Mesothelial cell of epicardium (in vitro differentiated cells): ENCODE measurements around the gene HDAC4. TPM values are rescaled to one million over a fixed set of nuclear protein-coding genes. Genes with fewer than 3 reads are reported as not detected.

ENCODE experiments used
- DNase-seq, 2 experiments: peaks; one replicate each; pipeline ENCODE4 v3.0.0; 2021; ENCODE audit warnings: low spot score in 2 of 2; ENCODE audit not compliant: unreplicated experiment in 2 of 2
- H3K27ac Mint-ChIP-seq: 2 replicates; pipeline ENCODE4 v1.8.0; 2021; ENCODE audit warnings: mixed read lengths
- H3K27me3 Mint-ChIP-seq: 2 replicates; pipeline ENCODE4 v1.8.0; 2021; ENCODE audit warnings: low read depth, mixed read lengths
- H3K36me3 Mint-ChIP-seq: 2 replicates; pipeline ENCODE4 v1.8.0; 2021; ENCODE audit warnings: mixed read lengths
- H3K4me1 Mint-ChIP-seq: 2 replicates; pipeline ENCODE4 v1.8.0; 2021; ENCODE audit warnings: mixed read lengths
- H3K4me3 Mint-ChIP-seq: 2 replicates; pipeline ENCODE4 v1.8.0; 2021; ENCODE audit warnings: mild to moderate bottlenecking, moderate library complexity, mixed read lengths
- H3K9me3 Mint-ChIP-seq: 2 replicates; pipeline ENCODE4 v1.8.0; 2021; ENCODE audit warnings: mixed read lengths
- total RNA-seq: library from RNA; stranded (reverse); gene quantifications from 3 replicates; pipeline ENCODE4 v1.2.1, GENCODE V29; 2021
- TF ChIP-seq, protein P1 (sequence below): fragments of 200-600 bp; sonication (generic); IDR thresholded peaks from one replicate; pipeline ENCODE4 v1.5.0; 2021; ENCODE audit warnings: antibody characterized with exemption; ENCODE audit not compliant: unreplicated experiment

The HDAC4 gene
- total RNA-seq, 1 donor from 2014 or later: 59.2 TPM

DNA sequence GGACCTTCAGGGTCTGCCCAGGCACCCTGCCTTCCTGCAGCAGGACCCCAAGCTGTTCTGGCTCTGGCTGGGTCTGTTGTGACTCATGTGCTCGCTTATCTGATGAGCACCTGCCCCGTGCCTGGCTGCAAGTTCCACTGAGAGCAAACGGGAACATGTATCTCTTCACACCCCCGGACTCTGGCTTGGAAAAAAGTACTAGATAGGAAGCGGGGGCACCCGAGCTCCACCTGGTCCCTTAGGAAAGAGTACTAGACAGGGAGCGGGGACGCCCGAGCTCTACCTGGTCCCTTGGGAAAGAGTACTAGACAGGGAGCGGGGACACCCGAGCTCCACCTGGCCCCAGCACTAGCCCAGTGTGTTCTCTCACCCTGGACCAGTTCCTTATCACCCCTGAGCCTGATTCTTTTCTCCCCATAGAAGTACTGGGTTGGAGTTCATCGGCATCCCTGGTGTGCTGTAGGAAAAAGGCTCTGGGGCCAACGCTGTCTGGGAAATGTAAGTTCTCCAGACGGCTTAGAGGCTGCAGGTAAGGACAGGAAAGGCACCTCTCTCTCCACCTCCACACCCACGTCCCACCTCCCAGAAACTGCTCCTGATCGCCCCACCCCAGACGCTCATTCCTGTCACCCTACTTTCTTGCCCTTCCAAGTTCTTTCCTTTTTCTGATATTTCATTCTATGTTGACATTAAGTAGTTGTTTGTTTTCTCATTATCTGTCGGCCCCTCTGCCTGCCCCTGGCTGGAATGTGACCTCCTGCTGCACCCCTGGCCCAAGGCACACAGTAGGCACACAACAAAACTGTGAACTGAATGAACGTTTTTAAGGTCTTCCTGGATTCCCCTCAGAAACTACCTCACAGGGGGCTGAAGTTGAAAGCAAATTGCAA lies 40.2 kb downstream of the HDAC4 start:
- DNase-seq: no peak
- no peak overlapping the region for H3K4me3 Mint-ChIP-seq
- peaks cover 22% of the 10 kb centered on the region for H3K4me1 Mint-ChIP-seq
- peaks cover 12% of the 10 kb centered on the region for H3K9me3 Mint-ChIP-seq
- H3K36me3 Mint-ChIP-seq: peaks cover 8% of the 10 kb centered on the region
- H3K27ac Mint-ChIP-seq: peak overlapping the region; percentile 62
- TF ChIP-seq, protein P1, sequence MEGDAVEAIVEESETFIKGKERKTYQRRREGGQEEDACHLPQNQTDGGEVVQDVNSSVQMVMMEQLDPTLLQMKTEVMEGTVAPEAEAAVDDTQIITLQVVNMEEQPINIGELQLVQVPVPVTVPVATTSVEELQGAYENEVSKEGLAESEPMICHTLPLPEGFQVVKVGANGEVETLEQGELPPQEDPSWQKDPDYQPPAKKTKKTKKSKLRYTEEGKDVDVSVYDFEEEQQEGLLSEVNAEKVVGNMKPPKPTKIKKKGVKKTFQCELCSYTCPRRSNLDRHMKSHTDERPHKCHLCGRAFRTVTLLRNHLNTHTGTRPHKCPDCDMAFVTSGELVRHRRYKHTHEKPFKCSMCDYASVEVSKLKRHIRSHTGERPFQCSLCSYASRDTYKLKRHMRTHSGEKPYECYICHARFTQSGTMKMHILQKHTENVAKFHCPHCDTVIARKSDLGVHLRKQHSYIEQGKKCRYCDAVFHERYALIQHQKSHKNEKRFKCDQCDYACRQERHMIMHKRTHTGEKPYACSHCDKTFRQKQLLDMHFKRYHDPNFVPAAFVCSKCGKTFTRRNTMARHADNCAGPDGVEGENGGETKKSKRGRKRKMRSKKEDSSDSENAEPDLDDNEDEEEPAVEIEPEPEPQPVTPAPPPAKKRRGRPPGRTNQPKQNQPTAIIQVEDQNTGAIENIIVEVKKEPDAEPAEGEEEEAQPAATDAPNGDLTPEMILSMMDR: no peak
- no peaks in the 10 kb centered on the region for H3K27me3 Mint-ChIP-seq

GRCh38 chr2:239360008-239360407 lies 40.8 kb downstream of the HDAC4 start:
- peaks cover 14% of the 10 kb centered on the region for H3K36me3 Mint-ChIP-seq
- H3K9me3 Mint-ChIP-seq: peaks cover 18% of the 10 kb centered on the region

GRCh38 chr2:239359196-239359912 lies 41.5 kb downstream of the HDAC4 start:
- H3K4me3 Mint-ChIP-seq: no peak overlapping the region
- no peak for DNase-seq
- no peaks in the 10 kb centered on the region for H3K27me3 Mint-ChIP-seq
- H3K9me3 Mint-ChIP-seq: peaks cover 25% of the 10 kb centered on the region
- no peak overlapping the region for H3K27ac Mint-ChIP-seq
- peaks cover 20% of the 10 kb centered on the region for H3K36me3 Mint-ChIP-seq
- TF ChIP-seq, protein P1: no peak
- peaks cover 17% of the 10 kb centered on the region for H3K4me1 Mint-ChIP-seq

More at GRCh38 chr2:239360008-239360407, 40.8 kb downstream of the HDAC4 start:
- Mint-ChIP-seq H3K27me3 (no peaks in the 10 kb centered on the region), H3K27ac (no peak overlapping the region), H3K4me3 (no peak overlapping the region), H3K4me1 (peaks cover 21% of the 10 kb centered on the region)
- no peak for DNase-seq
- TF ChIP-seq, protein P1: no peak

- TF ChIP-seq, protein P1: no peak
- DNase-seq: no peak
- no peaks in the 10 kb centered on the region for H3K27me3 Mint-ChIP-seq
- H3K4me1 Mint-ChIP-seq: peaks cover 13% of the 10 kb centered on the region
- H3K27ac Mint-ChIP-seq: no peak overlapping the region
- H3K9me3 Mint-ChIP-seq: peaks cover 28% of the 10 kb centered on the region
- no peak overlapping the region for H3K4me3 Mint-ChIP-seq
- peaks cover 20% of the 10 kb centered on the region for H3K36me3 Mint-ChIP-seq
Measured at GRCh38 chr2:239358062-239358754, 42.6 kb downstream of the HDAC4 start.

DNA sequence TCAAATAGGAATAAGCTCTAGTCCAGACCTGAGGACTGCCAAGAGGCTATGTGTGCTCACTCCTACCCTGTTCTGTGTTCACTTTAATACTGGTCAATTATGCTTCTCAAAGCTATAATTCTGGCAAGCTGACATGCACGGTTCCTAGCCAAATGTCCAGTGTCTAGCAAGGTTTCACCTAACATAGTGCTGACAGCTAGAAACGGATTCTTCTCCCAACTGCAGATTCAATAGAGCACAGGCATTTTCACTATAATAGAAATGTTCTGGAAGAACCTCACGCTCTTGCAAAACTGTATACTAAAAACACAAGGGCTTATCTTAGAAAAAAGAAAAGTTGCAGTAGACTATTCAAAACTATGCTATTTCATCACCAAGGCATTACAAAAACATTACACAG lies 45.1 kb downstream of the HDAC4 start:
- no peak for DNase-seq
- Mint-ChIP-seq H3K27ac (no peak overlapping the region), H3K9me3 (peaks cover 28% of the 10 kb centered on the region), H3K4me1 (peaks cover 4% of the 10 kb centered on the region), H3K27me3 (no peaks in the 10 kb centered on the region), H3K4me3 (no peak overlapping the region), H3K36me3 (peaks cover 31% of the 10 kb centered on the region)
- TF ChIP-seq, protein P1: no peak
